ENCODE measurements around the gene SCAPER. TPM values are rescaled to one million over a fixed set of nuclear protein-coding genes. Genes with fewer than 3 reads are reported as not detected.

The SCAPER gene
- total RNA-seq, 4 donors from 2014 or later: 18.7 to 22.4 (median 19.2) TPM

DNA sequence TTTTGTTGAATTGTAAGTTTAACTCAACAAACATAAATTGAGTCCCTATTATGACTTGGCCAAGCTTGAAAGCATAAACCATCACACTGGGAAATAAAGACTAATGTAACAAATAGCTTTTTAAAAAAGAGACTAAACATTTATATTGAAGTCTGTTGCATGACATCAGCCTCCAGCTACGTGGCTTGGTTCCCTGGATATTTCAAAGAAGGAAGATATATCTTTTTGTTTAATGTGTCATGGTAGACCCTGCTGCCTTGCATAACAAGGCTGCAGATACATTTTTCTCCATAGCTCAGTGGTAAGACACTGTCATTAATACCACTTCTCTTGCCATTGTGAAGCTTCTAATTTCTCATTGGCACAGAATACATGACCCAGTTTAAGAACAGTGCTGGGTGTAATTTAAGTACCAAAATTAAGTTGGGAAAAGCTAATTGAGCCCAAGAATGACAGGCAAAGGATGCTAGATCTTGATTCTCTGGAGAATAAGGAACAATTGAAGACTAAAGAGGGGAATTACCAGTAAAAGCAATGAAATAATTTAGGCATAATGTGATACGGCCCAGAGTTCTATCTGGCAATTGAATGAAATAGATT is 40.5 kb upstream of the SCAPER start:
- Histone ChIP-seq H3K36me3 (peaks cover 14 to 50% (median 35%) of the 10 kb centered on the region in 4 donors), H3K9me3 (no peaks in the 10 kb centered on the region), H3K4me3 (no peak overlapping the region), H3K27ac (replicated peaks in 1 of 4) (no peak overlapping the region), H3K27me3 (no peaks in the 10 kb centered on the region), H3K4me1 (peaks cover 0 to 20% (median 14%) of the 10 kb centered on the region in 4 donors)
- intact Hi-C loops (cut with DNase I): no loop called here
- no peak for DNase-seq (ENCODE audit: extremely low spot score)
- 60% methylated on average over 2 of the region's 2 CpGs for WGBS
- TF ChIP-seq POLR2A (IDR thresholded peaks at IDR 0.05; ENCODE audit: low read depth): no peak
- TF ChIP-seq POLR2AphosphoS5 (IDR thresholded peaks at IDR 0.05): no peak
- TF ChIP-seq EP300 (IDR thresholded peaks at IDR 0.05): no peak
- TF ChIP-seq CTCF (IDR thresholded peaks at IDR 0.05): no peak

- Histone ChIP-seq H3K27me3 (no peaks in the 10 kb centered on the region), H3K27ac (replicated peaks in 1 of 4) (no peak overlapping the region), H3K9me3 (no peaks in the 10 kb centered on the region), H3K4me3 (no peak overlapping the region), H3K36me3 (peaks cover 0 to 35% (median 19%) of the 10 kb centered on the region in 4 donors), H3K4me1 (peaks cover 0 to 20% (median 14%) of the 10 kb centered on the region in 4 donors)
- WGBS: 96% methylated on average over 2 of the region's 2 CpGs
- TF ChIP-seq EP300 (IDR thresholded peaks at IDR 0.05) (no peak), POLR2AphosphoS5 (IDR thresholded peaks at IDR 0.05) (no peak), CTCF (IDR thresholded peaks at IDR 0.05) (no peak)
- intact Hi-C loops (cut with DNase I): no loop called here
- DNase-seq (ENCODE audit: extremely low spot score): no peak
Measured at GRCh38 chr15:76942331-76942730, 37.2 kb upstream of the SCAPER start.

- Histone ChIP-seq H3K9me3 (no peaks in the 10 kb centered on the region), H3K36me3 (peaks cover 0 to 35% (median 19%) of the 10 kb centered on the region in 4 donors), H3K27ac (replicated peaks in 1 of 4) (no peak overlapping the region), H3K27me3 (no peaks in the 10 kb centered on the region), H3K4me3 (no peak overlapping the region), H3K4me1 (peaks cover 0 to 20% (median 14%) of the 10 kb centered on the region in 4 donors)
- TF ChIP-seq POLR2AphosphoS5 (IDR thresholded peaks at IDR 0.05) (no peak), CTCF (IDR thresholded peaks at IDR 0.05) (no peak), POLR2A (IDR thresholded peaks at IDR 0.05; ENCODE audit: low read depth) (no peak), EP300 (IDR thresholded peaks at IDR 0.05) (no peak)
- intact Hi-C loops (cut with DNase I): no loop called here
- 62% methylated on average over 2 of the region's 2 CpGs for WGBS
- no peak for DNase-seq (ENCODE audit: extremely low spot score)
Measured at GRCh38 chr15:76941636-76942035, 36.5 kb upstream of the SCAPER start.

DNA sequence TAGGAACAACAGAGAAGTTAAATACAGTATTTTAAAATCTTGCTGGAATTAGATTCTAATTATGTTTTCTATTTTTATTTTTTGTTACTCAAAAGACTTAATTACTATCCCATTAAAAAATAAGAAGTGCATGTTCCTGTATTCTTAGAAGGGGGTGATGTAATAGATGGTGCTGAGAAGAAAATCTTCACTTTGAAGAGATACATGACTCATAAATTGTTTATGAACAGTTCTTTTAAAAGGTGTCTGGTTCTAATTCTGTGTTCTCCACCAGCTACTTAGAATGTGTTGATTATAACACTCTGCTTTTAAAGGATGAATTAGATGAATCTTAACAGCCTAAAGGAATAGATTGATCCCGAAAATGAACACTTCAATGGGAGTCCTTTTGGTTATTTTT is 34.6 kb upstream of the SCAPER start:
- Histone ChIP-seq H3K4me1 (peaks cover 0 to 8% (median 3%) of the 10 kb centered on the region in 4 donors), H3K27me3 (no peaks in the 10 kb centered on the region), H3K27ac (replicated peaks in 1 of 4) (no peak overlapping the region), H3K9me3 (no peaks in the 10 kb centered on the region), H3K36me3 (peaks cover 0 to 52% (median 26%) of the 10 kb centered on the region in 4 donors), H3K4me3 (no peak overlapping the region)
- TF ChIP-seq CTCF (IDR thresholded peaks at IDR 0.05) (no peak), EP300 (IDR thresholded peaks at IDR 0.05) (no peak), POLR2AphosphoS5 (IDR thresholded peaks at IDR 0.05) (no peak), POLR2A (IDR thresholded peaks at IDR 0.05; ENCODE audit: low read depth) (no peak)
- intact Hi-C loops (cut with DNase I): loop anchor here (10.0 kb wide), 1 partner anchor 565 kb away; no protein-coding TSS in a partner anchor
- DNase-seq (ENCODE audit: extremely low spot score): no peak
- WGBS: 0% methylated on average over 1 of the region's 1 CpG

Data from esophagus muscularis mucosa (tissue), 4 donors.